Muscle of back (tissue), 11 donors: ENCODE data around the gene WWOX. TPM values are rescaled to one million over a fixed set of nuclear protein-coding genes. Genes with fewer than 3 reads are reported as not detected.

Experiments
- DNase-seq, 3 donors: peaks; one replicate each; pipeline versions ENCODE4 v3.0.0 to v3.0.0-alpha.2; 2013
- polyA plus RNA-seq, 10 donors: library from polyadenylated mRNA; unstranded; fragments of 120-200 nt; gene quantifications; one replicate each; pipeline ENCODE4 v1.2.1, GENCODE V29; 2013; ENCODE audit not compliant: insufficient read length in 10 of 10

WWOX gene
- polyA plus RNA-seq, 10 donors: 7.8 to 14.7 (median 12.8) TPM

DNA sequence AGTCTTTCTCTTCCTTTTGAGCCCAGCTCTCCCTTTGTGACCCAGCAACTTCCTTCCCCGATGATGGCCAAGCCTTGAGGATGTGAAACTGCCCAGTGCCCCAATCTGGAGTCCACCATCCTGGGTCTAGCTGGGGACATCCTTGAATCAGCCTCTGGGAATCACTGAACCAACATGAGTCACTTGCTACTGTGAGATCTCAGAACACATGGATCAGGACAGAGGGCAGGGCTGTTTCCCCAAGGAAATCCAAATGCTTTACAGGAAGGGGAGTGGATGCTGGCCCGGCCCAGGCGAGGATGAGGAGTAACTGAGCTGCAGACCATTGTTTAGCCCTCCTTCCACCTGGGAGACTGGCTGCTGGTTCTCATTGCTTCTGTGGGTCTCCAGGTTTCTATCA, 547.6 kb downstream of the WWOX start:
- no peak for DNase-seq

GRCh38 chr16:78647491-78647890, 548.0 kb downstream of the WWOX start:
- no peak for DNase-seq

DNA sequence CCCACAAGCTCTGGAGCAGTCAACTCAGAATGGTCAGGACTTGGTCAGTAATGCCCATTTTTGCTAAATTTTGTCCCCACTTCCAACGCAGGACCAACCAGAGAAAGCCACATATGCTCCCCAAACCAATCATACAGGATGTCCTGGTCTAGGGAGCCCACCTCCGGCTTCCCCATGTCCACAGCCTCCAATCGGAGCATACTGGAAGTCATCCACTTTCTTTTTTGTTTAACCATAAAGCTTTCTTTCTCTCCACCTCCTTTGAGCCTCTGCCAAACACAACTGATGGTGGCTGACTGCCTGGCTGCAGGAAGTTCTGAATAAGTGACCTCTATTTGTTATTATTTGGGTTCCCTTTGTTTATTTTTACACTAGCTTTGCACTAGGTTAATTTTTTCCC, 549.1 kb downstream of the WWOX start:
- DNase-seq: peak in 2 of 3 donors; percentile 44 to 71

DNA sequence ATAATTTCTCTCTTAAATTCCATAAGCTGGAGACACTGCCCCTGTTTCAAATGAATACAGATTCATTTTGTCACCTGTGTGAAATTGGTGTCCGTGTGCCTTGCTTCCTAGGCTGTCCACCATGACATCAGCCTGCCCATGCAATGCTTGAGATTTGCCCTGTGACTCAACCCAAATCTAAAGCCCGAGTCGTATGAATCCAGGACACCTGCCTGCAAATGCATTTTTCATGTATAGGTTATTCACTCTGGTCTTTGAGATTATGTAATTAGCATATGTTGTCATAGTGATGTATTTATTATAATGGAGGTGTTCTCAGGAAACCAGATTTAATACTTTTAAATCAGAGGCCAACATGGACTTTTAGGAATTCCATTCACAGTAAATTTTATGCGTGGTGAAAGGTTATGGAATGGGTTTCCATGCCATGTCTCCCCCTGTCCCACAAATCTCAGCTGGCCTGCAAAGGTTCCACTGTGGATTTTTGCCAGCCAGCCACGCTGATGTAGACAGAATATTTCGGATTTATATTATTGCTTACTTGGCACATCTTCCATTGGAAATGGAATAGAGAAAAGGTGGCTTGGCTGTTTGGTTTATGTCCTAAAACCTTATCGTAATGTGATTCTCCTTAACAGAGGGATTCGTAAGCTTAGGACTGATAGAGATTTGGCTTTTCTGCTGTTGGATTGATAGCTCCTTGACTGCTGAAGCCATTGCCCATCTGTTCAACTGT, 551.1 kb downstream of the WWOX start:
- DNase-seq: no peak

DNA sequence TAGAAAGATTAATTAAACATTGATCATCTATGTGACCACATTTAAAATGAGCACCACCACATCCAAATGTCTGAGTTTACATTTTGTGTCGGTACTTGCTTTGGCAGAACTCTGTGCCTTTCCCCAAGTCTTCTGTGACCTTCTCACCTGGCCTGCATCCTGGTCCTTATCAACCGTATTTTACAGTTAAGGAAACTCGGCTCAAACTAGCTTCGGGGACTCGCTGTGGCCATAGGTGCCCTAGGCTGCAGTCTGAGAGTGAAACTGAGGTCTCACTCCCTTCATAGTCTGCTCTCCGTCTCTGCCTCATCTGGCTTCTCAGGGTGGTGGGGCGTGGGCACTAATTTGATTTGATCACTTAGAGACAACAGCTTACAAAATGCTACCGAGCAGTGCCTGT, 555.5 kb downstream of the WWOX start:
- no peak for DNase-seq

DNA sequence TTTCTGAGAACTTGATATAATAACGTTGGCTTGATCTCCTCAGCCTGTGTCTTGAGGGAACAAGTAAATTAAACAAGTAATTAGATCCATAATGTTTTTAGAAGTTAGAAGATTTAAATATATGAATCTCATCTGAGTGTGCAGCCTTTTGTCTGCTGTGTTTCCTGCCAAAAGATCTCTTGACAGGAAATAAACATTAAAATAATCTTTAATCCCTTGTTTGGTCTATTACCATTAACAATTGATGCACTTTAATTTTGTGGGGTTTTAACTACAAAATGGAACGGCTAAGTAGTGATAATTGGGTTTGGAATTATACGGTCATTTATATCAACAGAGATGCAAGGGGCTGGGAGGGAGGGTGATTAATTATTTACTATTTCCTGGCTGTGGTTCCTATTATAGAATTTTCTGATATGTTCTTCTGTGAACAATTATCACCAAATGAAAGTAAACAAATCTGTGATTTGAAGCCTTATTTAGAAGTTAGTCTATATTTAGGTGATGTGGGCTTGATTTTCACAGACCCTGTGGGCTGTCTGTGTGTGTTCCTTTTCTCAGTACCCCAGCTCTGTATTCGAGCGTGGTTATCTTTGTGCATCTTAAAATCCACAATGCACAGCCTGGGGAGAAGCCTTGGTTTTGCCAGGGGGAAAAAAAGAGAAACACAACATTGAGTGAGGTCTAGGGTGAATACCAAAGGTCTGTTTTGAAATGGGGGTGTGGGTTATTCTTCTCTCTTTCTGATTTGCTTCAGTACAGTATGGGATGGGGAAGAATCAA, 556.1 kb downstream of the WWOX start:
- no peak for DNase-seq

GRCh38 chr16:78656887-78657286, 557.4 kb downstream of the WWOX start:
- no peak for DNase-seq

GRCh38 chr16:78659216-78659615, 559.8 kb downstream of the WWOX start:
- DNase-seq: no peak

DNA sequence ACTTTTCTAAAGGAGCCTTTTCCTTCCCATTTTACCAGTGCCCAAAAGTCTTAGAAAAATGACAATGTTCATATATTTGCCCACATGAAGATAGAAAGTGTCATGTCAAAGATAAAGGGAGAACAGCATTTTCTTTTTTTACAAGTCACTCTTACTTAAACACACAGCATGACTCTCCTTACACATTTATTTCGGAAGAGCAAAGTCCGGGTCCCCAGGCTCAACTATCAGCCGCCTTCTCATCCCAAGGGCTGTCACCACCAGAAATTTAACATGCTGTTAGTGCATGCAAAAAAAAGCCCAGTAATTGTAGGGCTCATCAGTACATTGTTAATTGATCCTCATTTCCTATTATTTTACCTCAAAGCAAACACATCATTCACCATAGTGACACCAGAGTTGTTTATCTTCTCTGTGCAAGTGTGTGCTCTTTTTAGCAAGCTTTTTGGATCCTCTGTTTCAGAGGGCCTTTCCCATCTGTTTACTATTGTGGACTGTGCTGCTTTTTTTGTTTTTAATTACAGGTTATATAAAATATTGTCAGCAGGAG, 560.3 kb downstream of the WWOX start:
- DNase-seq: no peak

DNA sequence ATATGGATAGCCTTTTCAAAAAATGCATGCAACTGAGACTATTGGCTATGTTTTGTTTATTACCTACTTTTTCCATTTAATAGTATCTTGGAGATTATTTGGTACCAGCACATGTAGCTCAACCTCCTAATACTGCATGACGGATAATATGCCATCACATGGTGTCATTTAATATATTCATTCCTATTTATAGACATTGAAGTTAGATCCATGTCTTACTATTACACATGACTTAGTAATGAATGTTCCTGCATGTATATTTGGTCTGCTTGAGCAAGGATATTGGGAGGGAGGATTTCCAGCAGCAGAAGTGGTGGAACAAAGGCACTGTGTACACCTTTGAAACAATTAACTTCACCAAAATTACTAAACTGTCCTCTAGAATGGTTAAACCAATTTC, 561.3 kb downstream of the WWOX start:
- DNase-seq: no peak

GRCh38 chr16:78663690-78664089, 564.2 kb downstream of the WWOX start:
- DNase-seq: no peak

DNA sequence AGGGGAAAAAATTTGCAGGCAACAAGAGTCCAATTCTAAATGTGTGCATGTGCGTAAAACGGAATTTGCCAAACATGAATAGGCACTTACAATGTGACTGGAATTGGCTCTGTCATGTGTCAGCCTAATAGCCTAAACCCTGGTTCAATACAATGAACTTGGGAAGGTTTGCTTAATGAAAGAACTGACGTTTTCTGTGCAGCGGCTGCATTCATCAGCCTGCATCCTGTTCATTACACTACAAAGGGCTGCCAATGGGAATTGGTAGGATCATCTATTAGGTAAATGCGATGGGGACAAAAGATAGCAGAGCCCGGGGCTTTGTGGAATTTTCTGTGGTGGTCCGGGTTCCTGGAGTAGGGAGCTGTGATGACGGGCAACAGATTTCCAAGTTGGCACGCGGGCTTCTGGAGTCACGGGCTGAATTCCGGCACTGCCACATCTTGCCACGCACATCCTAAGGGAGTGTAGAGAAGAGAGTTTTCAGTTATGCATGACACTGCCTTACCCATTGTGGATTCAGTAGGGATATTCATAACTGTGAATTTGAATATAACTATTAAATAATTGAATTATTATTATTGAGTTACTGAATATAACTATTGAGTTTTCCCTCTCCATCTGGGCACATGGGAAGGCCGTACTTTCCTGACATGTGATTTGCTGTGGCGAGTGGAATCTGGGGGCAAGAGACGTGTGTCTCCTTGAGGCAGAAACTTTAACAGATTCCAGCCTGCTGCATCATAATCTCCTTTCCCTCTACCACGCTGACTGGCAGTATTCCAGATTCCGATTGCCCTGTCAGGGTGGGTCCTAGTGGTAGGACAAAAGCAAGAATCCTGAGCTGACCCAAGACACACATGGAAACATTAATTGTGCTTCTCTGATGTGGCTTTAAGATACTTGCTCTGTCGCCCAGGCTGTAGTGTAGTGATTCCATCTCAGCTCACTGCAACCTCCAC, 565.6 kb downstream of the WWOX start:
- DNase-seq: no peak

GRCh38 chr16:78666318-78666717, 566.9 kb downstream of the WWOX start:
- no peak for DNase-seq

DNA sequence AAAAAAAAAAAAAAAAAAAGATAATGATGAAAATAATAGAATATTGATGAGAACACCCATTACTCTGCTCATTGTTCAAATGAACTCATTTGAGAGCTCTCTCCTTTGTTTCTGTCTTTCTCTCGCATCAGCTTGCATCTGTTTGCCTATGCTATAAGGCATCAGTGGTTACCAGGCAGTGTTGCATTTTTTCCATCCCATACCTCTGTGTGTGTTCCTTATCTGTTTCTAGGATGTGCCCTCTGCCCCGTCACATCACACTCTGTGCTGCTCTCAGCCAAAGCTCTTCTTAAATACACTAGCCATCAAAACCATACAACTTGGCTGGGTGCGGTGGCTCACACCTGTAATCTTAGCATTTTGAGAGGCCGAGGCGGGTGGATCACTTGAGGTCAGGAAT, 568.2 kb downstream of the WWOX start:
- DNase-seq: no peak

DNA sequence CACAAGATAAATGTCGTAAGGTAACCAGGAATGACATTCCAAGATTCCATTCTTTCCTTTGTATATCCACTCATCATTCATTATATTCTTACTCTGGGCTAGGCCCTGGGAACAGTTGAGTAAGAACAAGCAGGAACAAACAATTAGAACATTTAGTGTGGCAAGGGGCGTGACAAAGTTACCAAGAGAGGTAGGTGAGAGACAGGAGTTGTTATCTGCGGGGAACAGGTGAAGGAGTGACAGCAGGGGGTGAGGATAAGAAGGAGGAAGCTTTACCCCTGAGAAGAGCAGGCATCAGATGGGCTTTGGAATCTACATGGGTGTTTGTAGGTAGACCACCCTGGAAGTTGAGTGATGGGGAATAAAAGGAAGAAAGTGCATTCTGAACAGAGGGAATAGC, 568.9 kb downstream of the WWOX start:
- DNase-seq: no peak

GRCh38 chr16:78669994-78670393, 570.5 kb downstream of the WWOX start:
- peak; percentile 43 to 86 (median 64) for DNase-seq

GRCh38 chr16:78672779-78673556, 573.5 kb downstream of the WWOX start:
- DNase-seq: no peak

- DNase-seq: no peak
Observed at GRCh38 chr16:78673884-78674283, 574.4 kb downstream of the WWOX start.

- DNase-seq: no peak
Observed at GRCh38 chr16:78675312-78675711, 575.9 kb downstream of the WWOX start.

DNA sequence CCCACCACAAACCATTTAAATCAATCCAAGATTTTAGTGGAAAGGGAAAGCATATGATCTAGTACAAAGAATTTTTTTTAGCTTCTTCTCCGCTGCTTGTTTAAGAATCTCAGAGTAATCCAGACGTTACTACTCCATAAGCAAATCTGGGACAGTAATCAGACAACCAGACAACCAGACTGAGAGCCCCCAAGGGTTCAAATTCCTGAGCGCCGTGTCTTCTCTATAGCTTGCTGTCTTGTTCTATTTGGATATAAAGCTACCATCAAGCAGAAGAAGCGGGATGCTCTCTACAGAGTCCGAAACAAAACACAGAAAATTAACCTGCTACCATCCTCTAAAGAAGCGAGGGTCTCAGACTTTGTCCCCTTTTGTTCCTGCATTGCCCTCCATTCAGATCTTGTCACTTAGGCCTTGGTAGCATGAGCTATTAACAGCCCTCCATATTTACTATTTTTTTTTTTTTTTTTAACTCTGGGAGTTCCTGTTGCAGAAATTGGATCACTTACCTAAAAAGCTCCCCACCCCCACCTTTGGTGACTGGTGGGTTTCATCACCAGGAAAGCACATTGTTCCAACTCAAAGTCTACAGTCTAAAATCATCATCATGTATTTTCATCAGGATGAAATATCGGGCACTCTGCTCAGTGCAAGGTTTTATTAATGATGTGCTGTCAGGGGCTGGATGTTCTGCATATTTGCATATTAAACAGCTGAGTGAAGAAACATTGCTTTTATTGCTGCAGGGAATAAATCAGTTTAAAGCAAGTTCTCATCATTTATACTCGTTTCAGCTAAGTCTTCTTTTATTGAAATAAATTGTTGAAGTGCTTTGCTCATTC, 576.7 kb downstream of the WWOX start:
- DNase-seq: peak in 2 of 3 donors; percentile 18 to 60
